HepG2 (cell line): Measurements from ENCODE around the gene GABBR2. TPM values are rescaled to one million over a fixed set of nuclear protein-coding genes. Genes with fewer than 3 reads are reported as not detected.

Source experiments
- ATAC-seq: fragments of 200-7000 bp; cut with Tn5 transposase; 3 replicates; pipeline ENCODE4 v1.9.1; 2020; ENCODE audit warnings: mild to moderate bottlenecking, moderate library complexity
- BruUV-seq: library from RNA; stranded (reverse); fragments of 400-500 nt; replicated peaks from 2 replicates; lab custom pipeline; 2021; lab: Mats Ljungman, UMichigan
- CTCF ChIA-PET: fragments of 300-600 bp; formaldehyde crosslinking; extraction: SDS; loops from one replicate; lab custom pipeline; 2021; ENCODE audit warnings: low total read pairs, inconsistent platforms, low intra/inter-chr PET ratio; lab: Yijun Ruan, JAX
- POLR2A ChIA-PET: fragments of 350-600 bp; sonication (Branson Sonifier 250); formaldehyde crosslinking; loops from one replicate; lab custom pipeline; 2020; ENCODE audit warnings: antibody characterized with exemption, inconsistent platforms; lab: Yijun Ruan, JAX
- DNase-seq: peaks from one replicate; pipeline ENCODE4 v3.0.0-alpha.2; 2015; ENCODE audit warnings: low spot score
- FAIRE-seq: peaks from 3 replicates; lab custom pipeline; 2011; peaks lifted over from hg19 to GRCh38; lab: Jason Lieb, UNC
- H2AFZ ChIP-seq: one replicate; pipeline ENCODE4 v1.6.1; 2011; ENCODE audit warnings: low read length, inconsistent platforms
- H3K27ac ChIP-seq: fragments of 300-600 bp; 3 replicates; pipeline ENCODE4 v1.8.0; 2011; ENCODE audit warnings: mixed run types, mild to moderate bottlenecking, mixed read lengths, low read length, inconsistent platforms; ENCODE audit not compliant: insufficient read depth; ENCODE audit errors: extremely low read length
- H3K27me3 ChIP-seq, 2 experiments: fragments of 200-600 bp in 1 of 2; 2 replicates in 1 of 2; 3 replicates in 1 of 2; pipeline versions ENCODE4 v1.6.0 to v1.8.0; 2011; ENCODE audit warnings: low read length in 2 of 2, mild to moderate bottlenecking in 2 of 2, moderate library complexity in 2 of 2, inconsistent platforms in 1 of 2; ENCODE audit not compliant: insufficient read depth in 2 of 2, control insufficient read depth in 1 of 2
- H3K36me3 ChIP-seq, 2 experiments: fragments of 200-600 bp in 1 of 2; replicated peaks in 1 of 2; 2 replicates in 1 of 2; 3 replicates in 1 of 2; pipeline versions ENCODE4 v1.5.1 to v1.8.0; 2011; ENCODE audit warnings: low read length in 2 of 2, inconsistent platforms in 1 of 2; ENCODE audit not compliant: insufficient read depth in 2 of 2, control insufficient read depth in 1 of 2
- H3K4me1 ChIP-seq: 2 replicates; pipeline ENCODE4 v1.5.1; 2012; ENCODE audit warnings: low read length, inconsistent platforms; ENCODE audit not compliant: insufficient read depth
- H3K4me2 ChIP-seq: 2 replicates; pipeline ENCODE4 v1.6.0; 2011; ENCODE audit warnings: low read depth, low read length, inconsistent platforms
- H3K4me3 ChIP-seq, 3 experiments: fragments of 200-600 bp in 1 of 3; sonication (generic), shearing (Covaris generic) in 1 of 3; replicated peaks in 1 of 3; 2 replicates each; pipeline ENCODE4 v1.5.1; 2011 to 2016; ENCODE audit warnings: low read length in 3 of 3, inconsistent platforms in 2 of 3, low read depth in 2 of 3, mild to moderate bottlenecking in 2 of 3, control low read depth in 1 of 3, mixed read lengths in 1 of 3; ENCODE audit not compliant: insufficient read depth in 1 of 3
- H3K79me2 ChIP-seq: one replicate; pipeline ENCODE4 v1.6.1; 2011; ENCODE audit warnings: low read length, inconsistent platforms; ENCODE audit not compliant: insufficient read depth
- H3K9ac ChIP-seq: 2 replicates; pipeline ENCODE4 v1.6.0; 2011; ENCODE audit warnings: mild to moderate bottlenecking, low read depth, low read length, inconsistent platforms; ENCODE audit not compliant: insufficient read depth
- H3K9me3 ChIP-seq: 2 replicates; pipeline ENCODE4 v1.5.1; 2012; ENCODE audit warnings: mild to moderate bottlenecking, low read length
- H4K20me1 ChIP-seq: 2 replicates; pipeline ENCODE4 v1.6.0; 2011; ENCODE audit warnings: inconsistent platforms, mild to moderate bottlenecking, low read length, moderate library complexity; ENCODE audit not compliant: insufficient read depth
- FOXM1 ChIP-seq: sonication (generic); formaldehyde crosslinking; IDR thresholded peaks from 2 replicates; pipeline ENCODE4 v1.5.0; 2020; ENCODE audit warnings: missing genetic modification reagents
- KAT2B ChIP-seq: fragments of 150-350 bp; IDR thresholded peaks from 2 replicates; pipeline ENCODE4 v1.6.1; 2014; ENCODE audit warnings: low read depth, low read length, borderline replicate concordance
- MEIS1 ChIP-seq: sonication (generic); formaldehyde crosslinking; IDR thresholded peaks from 2 replicates; pipeline ENCODE4 v1.9.0; 2021; ENCODE audit warnings: mild to moderate bottlenecking, missing genetic modification reagents, moderate library complexity, borderline replicate concordance
- PHF8 ChIP-seq: sonication (generic); formaldehyde crosslinking; IDR thresholded peaks from 2 replicates; pipeline ENCODE4 v1.5.0; 2020; ENCODE audit warnings: missing genetic modification reagents
- RORA ChIP-seq: sonication (generic); formaldehyde crosslinking; IDR thresholded peaks from 2 replicates; pipeline ENCODE4 v1.5.0; 2020; ENCODE audit warnings: mild to moderate bottlenecking, missing genetic modification reagents, moderate library complexity
- WGBS: methylation state at CpG from one replicate; pipeline ENCODE4 v1.1.6; 2017; ENCODE audit warnings: low lambda C conversion rate; 5-methylcytosine and 5-hydroxymethylcytosine counted together
- in situ Hi-C: cut with HindIII; loops from 2 replicates; pipeline ENCODE4 v1.10.0; 2017; ENCODE audit warnings: low pct_unique_long_range_greater_than_20kb; ENCODE audit not compliant: extremely low pct_ligation_motif_present
- intact Hi-C: fragments of 100-400 bp; cut with micrococcal nuclease; formaldehyde crosslinking; loops from one replicate; pipeline ENCODE4 v1.10.0; 2022; ENCODE audit not compliant: unreplicated experiment
- polyA plus RNA-seq, 8 experiments: library from polyadenylated mRNA; depleted of rRNA in 3 of 8; stranded (reverse) in 7 of 8; unstranded in 1 of 8; fragments of >200 nt; fragmentation: Illumina TruSeq in 4 of 8; extraction: Trizol in 4 of 8; gene quantifications; 2 replicates each; pipeline versions ENCODE4 v1.2.1 to v1.2.3, GENCODE V29; 2011 to 2016; ENCODE audit warnings: low read depth in 4 of 8, missing spikeins in 1 of 8, mixed read lengths in 1 of 8; ENCODE audit not compliant: insufficient read depth in 1 of 8
- total RNA-seq, 5 experiments: library from RNA; depleted of rRNA; stranded (reverse); fragments of >200 nt; fragmentation: Illumina TruSeq; extraction: Trizol; gene quantifications; 2 replicates each; pipeline ENCODE4 v1.2.3, GENCODE V29; 2016; ENCODE audit warnings: low read depth in 1 of 5
- TF ChIP-seq, protein P1 (sequence below): sonication (generic); formaldehyde crosslinking; IDR thresholded peaks from 2 replicates; pipeline ENCODE4 v1.4.0; 2020; ENCODE audit warnings: missing genetic modification reagents
- TF ChIP-seq, protein P2 (sequence below): conservative IDR thresholded peaks from 2 replicates; pipeline ENCODE4 v1.6.1; 2018; ENCODE audit warnings: missing genetic modification reagents

Gene GABBR2
- total and polyA plus RNA-seq, 2 of the 13 experiments (the other 11 are each of a cell fraction or from before 2014, with no cell fraction given), result 0.02 TPM; not detected in 1

DNA sequence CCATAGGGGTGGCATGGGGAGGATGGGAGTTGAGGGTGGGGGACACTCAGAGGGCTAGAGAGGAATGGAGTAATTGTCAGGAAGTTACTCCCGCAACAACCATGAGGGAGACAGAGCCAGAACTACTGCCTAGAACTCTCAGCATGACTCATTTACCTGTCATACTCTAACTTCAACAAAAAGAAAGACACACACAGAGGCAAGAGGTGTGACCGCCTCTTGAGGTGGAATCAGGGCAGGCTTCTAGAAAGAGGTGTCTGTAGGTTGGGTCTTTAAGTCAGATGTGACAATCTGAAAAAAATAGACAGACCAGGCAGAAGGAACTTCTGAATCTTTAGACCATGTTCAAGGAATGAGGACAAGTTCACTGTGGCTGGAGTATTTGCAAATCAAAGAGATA, 73.4 kb downstream of the GABBR2 start:
- H3K79me2 ChIP-seq, result no peaks in the 10 kb centered on the region
- 37% methylated on average over 2 of the region's 2 CpGs for WGBS
- in situ Hi-C loops, result no loop called here
- no TSS peak for BruUV-seq
- no peaks in the 10 kb centered on the region for H3K36me3 ChIP-seq
- H3K4me1 ChIP-seq, result no peaks in the 10 kb centered on the region
- no peak for DNase-seq
- H2AFZ ChIP-seq, result no peak overlapping the region
- TF ChIP-seq MEIS1 (CRISPR knock-in tag) (no peak), FOXM1 (CRISPR knock-in tag) (no peak), RORA (CRISPR knock-in tag) (no peak), KAT2B (no peak), PHF8 (CRISPR knock-in tag) (no peak)
- TF ChIP-seq, protein P1, sequence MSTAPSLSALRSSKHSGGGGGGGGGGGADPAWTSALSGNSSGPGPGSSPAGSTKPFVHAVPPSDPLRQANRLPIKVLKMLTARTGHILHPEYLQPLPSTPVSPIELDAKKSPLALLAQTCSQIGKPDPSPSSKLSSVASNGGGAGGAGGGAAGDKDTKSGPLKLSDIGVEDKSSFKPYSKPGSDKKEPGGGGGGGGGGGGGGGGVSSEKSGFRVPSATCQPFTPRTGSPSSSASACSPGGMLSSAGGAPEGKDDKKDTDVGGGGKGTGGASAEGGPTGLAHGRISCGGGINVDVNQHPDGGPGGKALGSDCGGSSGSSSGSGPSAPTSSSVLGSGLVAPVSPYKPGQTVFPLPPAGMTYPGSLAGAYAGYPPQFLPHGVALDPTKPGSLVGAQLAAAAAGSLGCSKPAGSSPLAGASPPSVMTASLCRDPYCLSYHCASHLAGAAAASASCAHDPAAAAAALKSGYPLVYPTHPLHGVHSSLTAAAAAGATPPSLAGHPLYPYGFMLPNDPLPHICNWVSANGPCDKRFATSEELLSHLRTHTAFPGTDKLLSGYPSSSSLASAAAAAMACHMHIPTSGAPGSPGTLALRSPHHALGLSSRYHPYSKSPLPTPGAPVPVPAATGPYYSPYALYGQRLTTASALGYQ (CRISPR knock-in tag), result no peak
- TF ChIP-seq, protein P2, sequence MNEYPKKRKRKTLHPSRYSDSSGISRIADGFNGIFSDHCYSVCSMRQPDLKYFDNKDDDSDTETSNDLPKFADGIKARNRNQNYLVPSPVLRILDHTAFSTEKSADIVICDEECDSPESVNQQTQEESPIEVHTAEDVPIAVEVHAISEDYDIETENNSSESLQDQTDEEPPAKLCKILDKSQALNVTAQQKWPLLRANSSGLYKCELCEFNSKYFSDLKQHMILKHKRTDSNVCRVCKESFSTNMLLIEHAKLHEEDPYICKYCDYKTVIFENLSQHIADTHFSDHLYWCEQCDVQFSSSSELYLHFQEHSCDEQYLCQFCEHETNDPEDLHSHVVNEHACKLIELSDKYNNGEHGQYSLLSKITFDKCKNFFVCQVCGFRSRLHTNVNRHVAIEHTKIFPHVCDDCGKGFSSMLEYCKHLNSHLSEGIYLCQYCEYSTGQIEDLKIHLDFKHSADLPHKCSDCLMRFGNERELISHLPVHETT (CRISPR knock-in tag), result no peak
- ChIA-PET POLR2A (no interaction called here), CTCF (no interaction called here)
- no peak overlapping the region for H3K4me2 ChIP-seq
- H4K20me1 ChIP-seq, result no peaks in the 10 kb centered on the region
- peaks cover under 1 to 5% of the 10 kb centered on the region in 2 experiments; a peak in 3 of 5 replicates for H3K27me3 ChIP-seq
- no peak overlapping the region for H3K27ac ChIP-seq
- H3K9me3 ChIP-seq, result no peaks in the 10 kb centered on the region
- no peak overlapping the region for H3K9ac ChIP-seq
- no peak overlapping the region for H3K4me3 ChIP-seq
- no peak for FAIRE-seq
- no peak for ATAC-seq
- intact Hi-C loops, result no loop called here
